Neural cell (in vitro differentiated cells): ENCODE data around the gene GJB3. TPM values are rescaled to one million over a fixed set of nuclear protein-coding genes. Genes with fewer than 3 reads are reported as not detected.
A peak's percentile ranks its signal among the peaks of the same experiment; 100 is the strongest.

Experiments
- H2AFZ ChIP-seq: fragments of 200-600, 300-800 bp; sonication (generic), shearing (Covaris generic); 2 replicates; pipeline ENCODE4 v1.6.0; 2014; ENCODE audit warnings: low read depth, mild to moderate bottlenecking, antibody characterized with exemption, low read length, moderate library complexity
- H3F3A ChIP-seq: fragments of 200-600 bp; shearing (Covaris generic); 2 replicates; pipeline ENCODE4 v1.6.1; 2016; ENCODE audit warnings: mild to moderate bottlenecking, moderate library complexity, mixed read lengths, antibody characterized with exemption, low read length; ENCODE audit not compliant: insufficient read depth, poor library complexity, severe bottlenecking
- H3K27ac ChIP-seq: fragments of 200-600, 300-800 bp; sonication (generic), shearing (Covaris generic); 2 replicates; pipeline ENCODE4 v1.5.1; 2014; ENCODE audit warnings: mild to moderate bottlenecking, low read length, moderate library complexity
- H3K27me3 ChIP-seq: fragments of 300-800, 200-600 bp; sonication (generic), shearing (Covaris generic); 2 replicates; pipeline ENCODE4 v1.6.0; 2014; ENCODE audit warnings: mild to moderate bottlenecking, low read depth, low read length, moderate library complexity; ENCODE audit not compliant: insufficient read depth
- H3K36me3 ChIP-seq: fragments of 300-800, 200-600 bp; sonication (generic), shearing (Covaris generic); 2 replicates; pipeline ENCODE4 v1.5.1; 2014; ENCODE audit warnings: mild to moderate bottlenecking, antibody characterized with exemption, low read length, moderate library complexity; ENCODE audit not compliant: insufficient read depth
- H3K4me2 ChIP-seq: fragments of 300-800, 200-600 bp; sonication (generic), shearing (Covaris generic); 2 replicates; pipeline ENCODE4 v1.6.0; 2014; ENCODE audit warnings: mild to moderate bottlenecking, low read length
- H3K4me3 ChIP-seq: fragments of 300-800, 200-600 bp; sonication (generic), shearing (Covaris generic); 2 replicates; pipeline ENCODE4 v1.5.1; 2014; ENCODE audit warnings: mild to moderate bottlenecking, low read length, moderate library complexity
- H3K79me2 ChIP-seq: fragments of 200-600 bp; shearing (Covaris generic); replicated peaks from 2 replicates; pipeline ENCODE4 v1.6.0; 2014; ENCODE audit warnings: mild to moderate bottlenecking, low read length, moderate library complexity; ENCODE audit not compliant: insufficient read depth
- H3K9ac ChIP-seq: fragments of 300-800, 200-600 bp; sonication (generic), shearing (Covaris generic); 2 replicates; pipeline ENCODE4 v1.6.1; 2016; ENCODE audit warnings: mild to moderate bottlenecking, low read length, mixed read lengths
- H3K9me2 ChIP-seq: fragments of 200-600 bp; shearing (Covaris generic); 2 replicates; pipeline ENCODE4 v1.6.1; 2016; ENCODE audit warnings: mild to moderate bottlenecking, low read length, mixed read lengths; ENCODE audit not compliant: insufficient read depth
- H3K9me3 ChIP-seq: fragments of 200-600, 300-800 bp; sonication (generic), shearing (Covaris generic); 2 replicates; pipeline ENCODE4 v1.6.1; 2016; ENCODE audit warnings: mild to moderate bottlenecking, mixed run types, low read length, moderate library complexity, mixed read lengths
- H4K20me1 ChIP-seq: fragments of 200-600 bp; shearing (Covaris generic); 2 replicates; pipeline ENCODE4 v1.6.1; 2016; ENCODE audit warnings: mild to moderate bottlenecking, mixed run types; ENCODE audit not compliant: insufficient read depth
- EP300 ChIP-seq: fragments of 450-650 bp; conservative IDR thresholded peaks from 2 replicates; pipeline ENCODE4 v1.6.1; 2014; ENCODE audit warnings: antibody characterized with exemption, mild to moderate bottlenecking, moderate library complexity; ENCODE audit not compliant: poor library complexity, severe bottlenecking
- EZH2 ChIP-seq: fragments of 200-600, 300-800 bp; shearing (Covaris generic), sonication (generic); IDR thresholded peaks from 2 replicates; pipeline ENCODE4 v1.6.1; 2014; ENCODE audit warnings: antibody characterized with exemption, low read length, borderline replicate concordance, mild to moderate bottlenecking; ENCODE audit not compliant: insufficient read depth, poor library complexity, severe bottlenecking
- MXI1 ChIP-seq: fragments of 450-650 bp; conservative IDR thresholded peaks from 2 replicates; pipeline ENCODE4 v1.6.1; 2014; ENCODE audit warnings: antibody characterized with exemption, mild to moderate bottlenecking; ENCODE audit not compliant: poor library complexity, severe bottlenecking
- POLR2AphosphoS5 ChIP-seq: IDR thresholded peaks from 2 replicates; pipeline ENCODE4 v1.6.1; 2012
- RAD21 ChIP-seq: fragments of 450-650 bp; conservative IDR thresholded peaks from 2 replicates; pipeline ENCODE4 v1.6.1; 2014; ENCODE audit warnings: antibody characterized with exemption, mild to moderate bottlenecking, moderate library complexity
- SMC3 ChIP-seq: fragments of 450-650 bp; conservative IDR thresholded peaks from 2 replicates; pipeline ENCODE4 v1.6.1; 2014; ENCODE audit warnings: antibody characterized with exemption, mild to moderate bottlenecking, moderate library complexity; ENCODE audit not compliant: poor library complexity
- TAF1 ChIP-seq: IDR thresholded peaks from 2 replicates; pipeline ENCODE4 v1.6.1; 2012; ENCODE audit warnings: low read depth
- polyA plus RNA-seq: library from polyadenylated mRNA; depleted of rRNA; stranded (reverse); fragments of >200 nt; gene quantifications from 2 replicates; pipeline ENCODE4 v1.2.3, GENCODE V29; 2014
- TF ChIP-seq, protein P1 (sequence below): fragments of 450-650 bp; IDR thresholded peaks from 2 replicates; pipeline ENCODE4 v1.5.1; 2014; ENCODE audit warnings: antibody characterized with exemption, mild to moderate bottlenecking, moderate library complexity; ENCODE audit not compliant: poor library complexity, severe bottlenecking

Gene GJB3
- polyA plus RNA-seq, 1 donor from 2014 or later: not detected

DNA sequence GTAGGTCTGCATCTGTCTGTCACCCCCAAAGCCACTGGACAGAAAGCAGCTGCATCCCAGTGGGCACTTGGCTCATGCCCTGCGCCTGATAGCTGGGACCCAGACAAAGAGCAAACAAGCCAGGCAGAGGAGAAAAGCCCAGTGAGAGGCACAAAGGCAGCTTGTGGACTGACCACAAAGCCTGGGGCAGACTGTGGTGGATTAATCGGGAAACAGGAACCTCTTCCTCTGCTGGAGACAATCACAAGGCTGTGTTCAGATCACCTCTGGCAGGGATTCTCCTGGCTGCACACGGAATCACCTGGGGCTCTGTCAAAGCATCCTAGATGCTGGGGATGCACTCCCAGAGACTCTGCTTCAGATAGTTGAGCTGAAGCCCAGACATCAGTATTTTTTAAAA is 41.4 kb upstream of the GJB3 start:
- Histone ChIP-seq H3K27ac (no peak overlapping the region), H3K9ac (no peak overlapping the region), H3K4me3 (no peak overlapping the region), H3K79me2 (no peaks in the 10 kb centered on the region), H3K36me3 (no peaks in the 10 kb centered on the region), H3K9me2 (no peaks in the 10 kb centered on the region), H2AFZ (no peak overlapping the region), H4K20me1 (no peaks in the 10 kb centered on the region), H3K4me2 (no peak overlapping the region), H3K9me3 (no peaks in the 10 kb centered on the region), H3F3A (no peaks in the 10 kb centered on the region), H3K27me3 (no peaks in the 10 kb centered on the region)
- TF ChIP-seq TAF1: no peak

DNA sequence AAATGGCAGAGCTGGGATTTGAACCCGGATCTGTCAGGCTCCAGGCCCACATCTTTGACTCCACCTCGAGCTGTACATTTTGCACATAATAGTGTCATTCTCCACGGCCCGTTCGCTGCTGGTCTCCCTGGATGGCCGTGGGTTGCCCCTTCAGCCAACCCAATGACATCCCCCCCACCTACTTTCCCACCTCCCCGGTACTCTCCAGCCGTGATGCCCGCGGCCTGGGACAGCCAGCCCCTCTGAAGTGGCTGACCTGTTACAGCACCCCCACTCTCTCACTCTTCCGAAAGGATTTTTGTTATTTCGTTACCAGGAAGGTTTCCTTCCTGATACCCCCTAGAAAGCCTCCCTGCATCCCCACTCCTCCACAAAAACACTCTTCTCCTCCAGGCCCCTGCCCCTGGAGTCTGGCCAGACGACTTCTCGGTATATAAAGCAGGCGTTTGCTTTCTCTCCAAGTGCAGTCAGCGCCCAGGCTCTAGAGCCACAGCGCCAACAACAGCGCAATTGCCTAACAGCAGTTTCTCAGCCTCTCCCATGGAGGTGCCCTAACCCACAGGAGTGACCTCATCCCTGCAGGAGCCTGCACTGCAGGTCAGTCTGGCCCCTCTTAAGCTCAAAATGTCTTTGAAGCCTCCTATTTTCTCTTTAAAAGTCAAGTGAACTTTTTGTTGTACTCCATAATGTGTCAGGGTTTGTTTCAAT is 40.7 kb upstream of the GJB3 start:
- H3F3A ChIP-seq: no peaks in the 10 kb centered on the region
- TF ChIP-seq POLR2AphosphoS5: no peak
- TF ChIP-seq SMC3: no peak
- TF ChIP-seq, protein P1, sequence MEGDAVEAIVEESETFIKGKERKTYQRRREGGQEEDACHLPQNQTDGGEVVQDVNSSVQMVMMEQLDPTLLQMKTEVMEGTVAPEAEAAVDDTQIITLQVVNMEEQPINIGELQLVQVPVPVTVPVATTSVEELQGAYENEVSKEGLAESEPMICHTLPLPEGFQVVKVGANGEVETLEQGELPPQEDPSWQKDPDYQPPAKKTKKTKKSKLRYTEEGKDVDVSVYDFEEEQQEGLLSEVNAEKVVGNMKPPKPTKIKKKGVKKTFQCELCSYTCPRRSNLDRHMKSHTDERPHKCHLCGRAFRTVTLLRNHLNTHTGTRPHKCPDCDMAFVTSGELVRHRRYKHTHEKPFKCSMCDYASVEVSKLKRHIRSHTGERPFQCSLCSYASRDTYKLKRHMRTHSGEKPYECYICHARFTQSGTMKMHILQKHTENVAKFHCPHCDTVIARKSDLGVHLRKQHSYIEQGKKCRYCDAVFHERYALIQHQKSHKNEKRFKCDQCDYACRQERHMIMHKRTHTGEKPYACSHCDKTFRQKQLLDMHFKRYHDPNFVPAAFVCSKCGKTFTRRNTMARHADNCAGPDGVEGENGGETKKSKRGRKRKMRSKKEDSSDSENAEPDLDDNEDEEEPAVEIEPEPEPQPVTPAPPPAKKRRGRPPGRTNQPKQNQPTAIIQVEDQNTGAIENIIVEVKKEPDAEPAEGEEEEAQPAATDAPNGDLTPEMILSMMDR: peak; percentile 30
- no peak for TF ChIP-seq MXI1
- no peak overlapping the region for H2AFZ ChIP-seq
- H3K9ac ChIP-seq: no peak overlapping the region
- H3K79me2 ChIP-seq: no peaks in the 10 kb centered on the region
- no peaks in the 10 kb centered on the region for H3K9me2 ChIP-seq
- H3K36me3 ChIP-seq: no peaks in the 10 kb centered on the region
- H4K20me1 ChIP-seq: no peaks in the 10 kb centered on the region
- H3K9me3 ChIP-seq: no peaks in the 10 kb centered on the region
- H3K4me3 ChIP-seq: no peak overlapping the region
- no peak overlapping the region for H3K4me2 ChIP-seq
- no peak overlapping the region for H3K27ac ChIP-seq
- no peaks in the 10 kb centered on the region for H3K27me3 ChIP-seq

DNA sequence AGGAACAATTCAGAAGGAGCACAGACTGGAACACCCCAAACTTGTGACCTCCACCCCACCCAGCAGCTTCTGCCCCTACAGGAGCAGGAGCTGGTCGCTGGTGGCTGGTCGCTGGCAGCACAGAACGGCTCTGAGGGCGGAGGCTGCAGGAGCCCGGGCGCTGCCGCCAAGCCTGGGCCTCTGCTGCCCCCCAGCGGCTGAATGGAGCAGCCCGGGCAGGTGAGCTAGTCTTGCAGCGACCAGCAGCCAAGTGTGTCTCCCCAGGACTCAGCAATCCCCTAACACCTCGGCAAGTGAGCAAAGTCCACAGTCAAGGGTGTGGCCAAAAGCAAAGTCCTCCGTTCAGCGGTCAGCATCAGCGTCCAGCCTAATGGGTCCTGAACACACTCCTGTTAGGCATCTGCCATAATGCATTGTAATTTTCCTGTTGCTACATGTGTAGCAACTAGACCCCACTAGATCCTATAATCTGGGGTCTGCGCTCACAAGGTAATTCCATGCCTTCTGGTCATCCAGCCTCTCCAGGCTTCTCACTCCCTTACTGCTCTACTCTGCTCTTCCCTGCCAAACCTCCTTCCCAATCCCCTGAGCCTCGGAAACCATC is 38.2 kb upstream of the GJB3 start:
- H3K4me2 ChIP-seq: no peak overlapping the region
- no peaks in the 10 kb centered on the region for H3K27me3 ChIP-seq
- no peak overlapping the region for H3K27ac ChIP-seq
- H3F3A ChIP-seq: no peaks in the 10 kb centered on the region
- TF ChIP-seq EZH2: no peak
- peak; percentile 89 for TF ChIP-seq SMC3
- TF ChIP-seq, protein P1: peak; percentile 97
- TF ChIP-seq EP300: no peak
- TF ChIP-seq MXI1: no peak
- TF ChIP-seq RAD21: peak; percentile 98
- H3K9me3 ChIP-seq: no peaks in the 10 kb centered on the region
- H4K20me1 ChIP-seq: no peaks in the 10 kb centered on the region
- no peaks in the 10 kb centered on the region for H3K79me2 ChIP-seq
- H3K36me3 ChIP-seq: no peaks in the 10 kb centered on the region
- no peak overlapping the region for H2AFZ ChIP-seq
- H3K9ac ChIP-seq: no peak overlapping the region
- H3K9me2 ChIP-seq: no peaks in the 10 kb centered on the region
- H3K4me3 ChIP-seq: no peak overlapping the region
